ENCODE results near the gene FRMD6. TPM values are rescaled to one million over a fixed set of nuclear protein-coding genes. Genes with fewer than 3 reads are reported as not detected.

FRMD6 gene
- total RNA-seq, 2 donors from 2014 or later, result 10.2 to 11.2 TPM

DNA sequence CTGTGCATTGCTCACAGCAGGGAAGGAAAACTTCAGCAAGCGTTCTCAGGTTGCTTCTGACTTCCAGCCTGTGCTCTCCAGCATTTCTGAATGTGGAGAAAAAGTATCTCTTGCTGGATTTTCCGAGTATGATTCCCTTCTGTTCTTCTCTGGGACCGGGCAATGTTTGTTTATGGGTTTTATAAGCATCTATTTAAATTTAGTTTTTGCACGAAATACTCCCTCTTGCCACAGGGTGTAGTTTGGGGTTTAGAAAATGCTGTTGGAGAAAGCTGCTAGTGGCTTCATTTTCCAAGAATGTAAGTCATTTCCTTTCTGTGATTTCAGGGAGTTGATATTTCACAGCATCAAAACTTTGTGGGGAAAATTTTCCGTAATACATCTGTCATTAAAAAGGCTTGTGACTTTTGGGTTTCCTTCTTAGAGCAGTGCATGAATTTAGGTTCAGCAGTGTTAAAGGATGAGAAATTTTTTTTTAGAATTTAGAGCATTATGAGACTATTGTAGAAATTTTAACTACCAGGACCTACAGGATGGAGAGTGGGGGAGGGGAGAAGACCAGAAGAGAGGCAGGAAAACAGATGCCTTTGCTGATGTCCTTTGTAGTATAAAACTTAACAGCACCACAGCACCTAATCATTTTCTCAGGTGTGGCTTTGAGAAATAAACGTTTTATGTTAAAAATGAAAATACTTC, 1.5 kb downstream of the FRMD6 start:
- H3K27ac ChIP-seq, result peak overlapping the region in 3 of 4 donors; percentile 96 to 98 (median 97)

DNA sequence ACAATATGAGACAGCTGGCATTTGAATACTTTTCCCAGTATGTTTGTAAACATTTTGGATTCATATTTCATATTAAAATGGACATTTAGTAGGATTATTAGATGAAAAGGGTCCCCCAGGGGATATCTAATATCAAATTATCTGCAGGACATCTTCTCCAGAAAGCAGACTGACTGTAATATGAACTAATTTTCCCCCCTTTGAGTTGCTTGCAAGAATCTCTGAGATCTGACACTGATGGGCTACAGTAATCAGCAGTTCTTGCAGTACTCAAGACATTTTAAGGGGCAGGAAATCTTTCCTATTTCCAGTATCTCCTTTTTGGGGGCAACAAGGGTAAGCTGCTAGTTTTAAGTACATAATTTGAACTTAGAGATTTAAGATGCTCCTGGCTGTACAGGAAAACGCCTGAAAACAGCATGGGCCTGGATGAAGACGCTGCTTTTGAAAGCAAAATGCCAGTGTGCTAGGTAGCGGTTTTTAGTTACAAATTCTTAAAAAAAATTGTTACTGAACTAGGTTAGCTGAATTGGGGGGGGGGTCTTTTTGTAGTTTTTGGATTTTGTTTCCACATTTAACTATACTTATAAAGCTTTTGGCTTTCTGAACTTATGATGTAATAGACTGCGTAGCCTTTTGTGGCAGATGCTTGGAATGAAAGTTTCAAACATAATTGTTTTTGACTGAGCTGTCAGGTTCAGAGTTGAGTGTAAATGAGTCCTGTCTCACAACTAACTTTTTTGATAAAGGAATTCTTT, 2.2 kb downstream of the FRMD6 start:
- Histone ChIP-seq H3K36me3 (replicated peaks in 1 of 2; ENCODE audit: insufficient read depth in 1 of 2, low read depth in 2 of 2) (no peaks in the 10 kb centered on the region), H3K27me3 (no peaks in the 10 kb centered on the region), H3K4me3 (no peak overlapping the region), H3K27ac (peak overlapping the region in 1 of 4 donors; percentile 97), H3K4me1 (peaks cover 19% of the 10 kb centered on the region), H3K9me3 (no peaks in the 10 kb centered on the region)
- ATAC-seq (no peak), DNase-seq (no peak)
- TF ChIP-seq, protein P1, sequence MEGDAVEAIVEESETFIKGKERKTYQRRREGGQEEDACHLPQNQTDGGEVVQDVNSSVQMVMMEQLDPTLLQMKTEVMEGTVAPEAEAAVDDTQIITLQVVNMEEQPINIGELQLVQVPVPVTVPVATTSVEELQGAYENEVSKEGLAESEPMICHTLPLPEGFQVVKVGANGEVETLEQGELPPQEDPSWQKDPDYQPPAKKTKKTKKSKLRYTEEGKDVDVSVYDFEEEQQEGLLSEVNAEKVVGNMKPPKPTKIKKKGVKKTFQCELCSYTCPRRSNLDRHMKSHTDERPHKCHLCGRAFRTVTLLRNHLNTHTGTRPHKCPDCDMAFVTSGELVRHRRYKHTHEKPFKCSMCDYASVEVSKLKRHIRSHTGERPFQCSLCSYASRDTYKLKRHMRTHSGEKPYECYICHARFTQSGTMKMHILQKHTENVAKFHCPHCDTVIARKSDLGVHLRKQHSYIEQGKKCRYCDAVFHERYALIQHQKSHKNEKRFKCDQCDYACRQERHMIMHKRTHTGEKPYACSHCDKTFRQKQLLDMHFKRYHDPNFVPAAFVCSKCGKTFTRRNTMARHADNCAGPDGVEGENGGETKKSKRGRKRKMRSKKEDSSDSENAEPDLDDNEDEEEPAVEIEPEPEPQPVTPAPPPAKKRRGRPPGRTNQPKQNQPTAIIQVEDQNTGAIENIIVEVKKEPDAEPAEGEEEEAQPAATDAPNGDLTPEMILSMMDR (IDR thresholded peaks at IDR 0.05), result no peak
- no peak for TF ChIP-seq POLR2A (IDR thresholded peaks at IDR 0.05)
- 77 to 79% methylated on average over 4 of the region's 4 CpGs for WGBS, 2 donors
- intact Hi-C loops (cut with DNase I), result no loop called here

More for the DNA sequence above, 1.5 kb downstream of the FRMD6 start:
- Histone ChIP-seq H3K9me3 (no peaks in the 10 kb centered on the region), H3K36me3 (replicated peaks in 1 of 2; ENCODE audit: insufficient read depth in 1 of 2, low read depth in 2 of 2) (no peaks in the 10 kb centered on the region), H3K4me1 (peaks cover 19% of the 10 kb centered on the region), H3K27me3 (no peaks in the 10 kb centered on the region), H3K4me3 (peak overlapping the region; percentile 44 to 97)
- no peak for ATAC-seq
- TF ChIP-seq, protein P1 (IDR thresholded peaks at IDR 0.05), result peak in 4 of 7 experiments; percentile 33 to 44 (median 38)
- no peak for TF ChIP-seq POLR2A (IDR thresholded peaks at IDR 0.05)
- no peak for DNase-seq
- WGBS, 2 donors, result 4 to 9% methylated on average over 6 of the region's 6 CpGs
- intact Hi-C loops (cut with DNase I), result no loop called here

DNA sequence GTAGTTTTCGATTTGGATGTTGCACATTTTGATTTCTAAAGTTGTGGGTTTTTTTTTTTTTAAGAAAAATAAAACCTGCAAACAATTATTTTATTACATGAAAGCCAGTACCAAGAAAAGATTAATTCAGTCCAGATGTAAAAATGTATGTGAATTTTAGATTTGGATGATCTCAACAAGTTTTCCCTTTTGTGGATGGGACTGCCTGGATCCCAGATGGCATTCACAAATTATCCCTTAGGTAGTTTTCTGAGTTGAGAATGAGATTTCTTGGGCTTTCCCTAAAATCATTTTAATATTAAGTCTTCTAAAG, 2.8 kb downstream of the FRMD6 start:
- ATAC-seq (no peak), DNase-seq (no peak)
- Histone ChIP-seq H3K4me3 (no peak overlapping the region), H3K4me1 (peaks cover 19% of the 10 kb centered on the region), H3K27ac (no peak overlapping the region), H3K27me3 (no peaks in the 10 kb centered on the region), H3K9me3 (no peaks in the 10 kb centered on the region), H3K36me3 (replicated peaks in 1 of 2; ENCODE audit: insufficient read depth in 1 of 2, low read depth in 2 of 2) (no peaks in the 10 kb centered on the region)
- no peak for TF ChIP-seq POLR2A (IDR thresholded peaks at IDR 0.05)
- TF ChIP-seq, protein P1 (IDR thresholded peaks at IDR 0.05), result no peak
- intact Hi-C loops (cut with DNase I), result no loop called here
- WGBS, 2 donors, result 39 to 47% methylated on average over 1 of the region's 1 CpG

DNA sequence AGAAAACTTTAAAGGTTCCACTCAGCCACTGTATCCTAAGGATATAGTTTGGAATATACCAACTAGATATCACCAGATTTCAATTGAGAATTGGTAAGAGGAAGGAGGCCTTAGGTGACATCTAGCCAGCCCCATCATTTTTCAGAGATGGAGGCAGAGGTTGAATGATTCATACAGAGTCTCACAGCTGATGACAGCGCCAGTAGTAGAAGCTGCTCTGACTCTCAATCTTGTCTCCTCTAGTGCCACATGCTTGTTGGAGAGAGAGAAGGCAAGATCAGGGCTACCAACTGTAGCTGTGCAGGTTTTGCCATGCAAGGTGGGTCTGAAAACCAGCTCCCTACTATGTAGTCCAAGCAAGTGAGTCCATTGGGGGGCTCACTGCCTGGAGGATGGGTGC, 6.1 kb downstream of the FRMD6 start:
- Histone ChIP-seq H3K4me1 (peaks cover 11% of the 10 kb centered on the region), H3K27ac (no peak overlapping the region), H3K9me3 (no peaks in the 10 kb centered on the region), H3K27me3 (no peaks in the 10 kb centered on the region), H3K36me3 (replicated peaks in 1 of 2; ENCODE audit: insufficient read depth in 1 of 2, low read depth in 2 of 2) (no peaks in the 10 kb centered on the region), H3K4me3 (no peak overlapping the region)
- 85 to 93% methylated on average over 1 of the region's 1 CpG for WGBS, 2 donors
- no peak for TF ChIP-seq POLR2A (IDR thresholded peaks at IDR 0.05)
- TF ChIP-seq, protein P1 (IDR thresholded peaks at IDR 0.05), result no peak
- DNase-seq (no peak), ATAC-seq (no peak)
- intact Hi-C loops (cut with DNase I), result no loop called here
